ENCODE measurements around the gene RBM3.

Gene RBM3

DNA sequence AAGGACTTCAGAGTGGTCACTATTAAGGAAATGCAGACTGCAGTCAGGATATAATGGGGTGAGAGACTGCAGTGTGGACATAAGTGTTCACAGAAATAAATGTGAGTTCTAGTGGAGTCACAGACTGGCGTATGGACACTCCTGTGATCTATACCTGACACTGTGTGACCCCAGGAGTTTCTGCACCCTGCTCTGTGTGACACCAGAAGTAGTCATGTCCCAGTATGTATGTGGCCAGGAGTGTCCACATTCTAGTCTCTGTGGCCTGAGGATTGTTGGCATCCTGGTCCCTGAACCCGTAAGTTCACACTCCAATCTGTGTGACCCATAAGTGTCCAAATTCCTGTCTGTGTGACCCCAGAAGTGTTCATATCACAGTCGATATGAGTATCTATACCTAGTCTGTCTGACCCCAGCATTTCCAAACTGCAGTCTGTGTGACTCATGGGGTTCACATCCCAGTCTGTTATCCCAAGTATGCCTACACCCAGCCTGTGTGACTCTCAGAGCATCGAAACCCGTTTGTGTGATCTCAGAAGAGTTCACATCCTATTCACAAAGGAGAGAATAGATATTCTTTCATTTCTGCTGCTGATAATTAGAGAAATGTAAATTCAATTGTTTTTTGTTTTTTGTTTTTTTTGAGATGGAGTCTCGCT, 39.3 kb downstream of the RBM3 start:
- no peak for DNase-seq (ENCODE audit: low read depth)
- TF ChIP-seq POLR2A (IDR thresholded peaks at IDR 0.05; ENCODE audit: extremely low read depth, insufficient read length) (no peak), MYC (IDR thresholded peaks at IDR 0.05; ENCODE audit: low read depth, low read length) (no peak)
- TF ChIP-seq, protein P1, sequence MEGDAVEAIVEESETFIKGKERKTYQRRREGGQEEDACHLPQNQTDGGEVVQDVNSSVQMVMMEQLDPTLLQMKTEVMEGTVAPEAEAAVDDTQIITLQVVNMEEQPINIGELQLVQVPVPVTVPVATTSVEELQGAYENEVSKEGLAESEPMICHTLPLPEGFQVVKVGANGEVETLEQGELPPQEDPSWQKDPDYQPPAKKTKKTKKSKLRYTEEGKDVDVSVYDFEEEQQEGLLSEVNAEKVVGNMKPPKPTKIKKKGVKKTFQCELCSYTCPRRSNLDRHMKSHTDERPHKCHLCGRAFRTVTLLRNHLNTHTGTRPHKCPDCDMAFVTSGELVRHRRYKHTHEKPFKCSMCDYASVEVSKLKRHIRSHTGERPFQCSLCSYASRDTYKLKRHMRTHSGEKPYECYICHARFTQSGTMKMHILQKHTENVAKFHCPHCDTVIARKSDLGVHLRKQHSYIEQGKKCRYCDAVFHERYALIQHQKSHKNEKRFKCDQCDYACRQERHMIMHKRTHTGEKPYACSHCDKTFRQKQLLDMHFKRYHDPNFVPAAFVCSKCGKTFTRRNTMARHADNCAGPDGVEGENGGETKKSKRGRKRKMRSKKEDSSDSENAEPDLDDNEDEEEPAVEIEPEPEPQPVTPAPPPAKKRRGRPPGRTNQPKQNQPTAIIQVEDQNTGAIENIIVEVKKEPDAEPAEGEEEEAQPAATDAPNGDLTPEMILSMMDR (IDR thresholded peaks at IDR 0.05; ENCODE audit: low read depth, low read length) = no peak
- TF ChIP-seq, protein P2, sequence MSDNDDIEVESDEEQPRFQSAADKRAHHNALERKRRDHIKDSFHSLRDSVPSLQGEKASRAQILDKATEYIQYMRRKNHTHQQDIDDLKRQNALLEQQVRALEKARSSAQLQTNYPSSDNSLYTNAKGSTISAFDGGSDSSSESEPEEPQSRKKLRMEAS (IDR thresholded peaks at IDR 0.05; ENCODE audit: low read depth, low read length) = no peak
- H3K4me3 ChIP-seq (ENCODE audit: low read depth, low read length) = no peak overlapping the region

DNA sequence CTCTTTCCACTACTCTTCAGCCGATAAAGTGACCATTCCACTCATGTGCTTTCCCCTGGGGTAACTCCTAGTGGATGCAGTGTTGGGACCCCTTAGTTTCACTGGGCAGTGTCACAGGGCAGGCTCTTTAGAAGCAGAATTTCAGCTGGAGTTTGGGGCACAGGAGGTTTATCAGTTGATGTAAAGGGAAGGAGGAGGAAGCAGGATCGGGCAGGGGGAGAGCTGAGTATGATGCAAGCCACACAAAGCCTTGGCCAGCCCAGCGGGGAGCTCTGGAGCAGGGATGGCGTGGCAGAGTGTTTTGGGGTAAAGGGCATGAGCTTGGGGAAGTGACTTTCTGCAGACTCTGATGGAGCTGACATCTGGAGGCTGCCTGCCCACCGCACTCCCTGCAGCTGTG, 42.3 kb downstream of the RBM3 start:
- peak overlapping the region; percentile 6 for H3K4me3 ChIP-seq (ENCODE audit: low read depth, low read length)
- TF ChIP-seq, protein P1 (IDR thresholded peaks at IDR 0.05; ENCODE audit: low read depth, low read length) = no peak
- TF ChIP-seq, protein P2 (IDR thresholded peaks at IDR 0.05; ENCODE audit: low read depth, low read length) = no peak
- TF ChIP-seq POLR2A (IDR thresholded peaks at IDR 0.05; ENCODE audit: extremely low read depth, insufficient read length) = no peak
- no peak for TF ChIP-seq MYC (IDR thresholded peaks at IDR 0.05; ENCODE audit: low read depth, low read length)
- DNase-seq (ENCODE audit: low read depth) = peak; percentile 85

DNA sequence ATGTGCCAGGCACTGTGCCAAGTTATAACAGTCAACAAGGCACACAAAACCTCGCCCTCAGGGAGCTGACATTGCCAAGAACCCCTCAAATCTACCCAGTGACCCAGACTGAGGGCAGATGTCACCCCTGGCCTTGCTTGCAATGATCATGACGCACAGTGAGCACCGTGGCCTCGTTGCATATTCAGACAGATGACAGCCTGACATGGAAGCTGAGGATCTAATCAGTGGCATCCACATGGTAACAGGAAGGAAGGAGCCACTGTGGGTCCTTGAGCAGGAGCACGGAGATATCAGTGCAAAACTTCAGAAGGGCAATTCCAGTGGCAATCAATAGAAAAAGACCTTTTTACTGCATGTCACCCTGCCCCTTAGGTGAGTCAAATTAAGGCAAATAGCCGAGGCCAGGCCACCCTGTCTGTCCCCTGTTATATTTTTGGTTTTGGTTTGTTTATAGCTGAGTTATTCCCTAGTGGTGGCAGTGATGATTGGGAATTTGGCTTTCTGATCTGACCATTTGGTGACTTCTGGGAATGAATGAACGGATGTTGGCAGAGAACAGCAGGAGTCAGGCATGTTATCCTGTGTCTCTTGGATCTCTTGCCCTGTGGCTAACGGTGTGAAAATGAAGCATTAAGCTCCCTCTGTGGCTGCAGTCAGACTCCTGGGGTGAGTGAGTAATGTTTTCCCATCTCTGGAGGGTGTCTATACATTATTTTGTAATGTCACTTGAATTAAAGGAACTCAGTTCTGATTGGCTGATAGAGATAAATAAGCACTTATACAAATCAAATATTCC, 43.5 kb downstream of the RBM3 start:
- DNase-seq (ENCODE audit: low read depth) = peak; percentile 41
- H3K4me3 ChIP-seq (ENCODE audit: low read depth, low read length) = no peak overlapping the region
- TF ChIP-seq, protein P2 (IDR thresholded peaks at IDR 0.05; ENCODE audit: low read depth, low read length) = no peak
- TF ChIP-seq MYC (IDR thresholded peaks at IDR 0.05; ENCODE audit: low read depth, low read length) (no peak), POLR2A (IDR thresholded peaks at IDR 0.05; ENCODE audit: extremely low read depth, insufficient read length) (no peak)
- TF ChIP-seq, protein P1 (IDR thresholded peaks at IDR 0.05; ENCODE audit: low read depth, low read length) = no peak

DNA sequence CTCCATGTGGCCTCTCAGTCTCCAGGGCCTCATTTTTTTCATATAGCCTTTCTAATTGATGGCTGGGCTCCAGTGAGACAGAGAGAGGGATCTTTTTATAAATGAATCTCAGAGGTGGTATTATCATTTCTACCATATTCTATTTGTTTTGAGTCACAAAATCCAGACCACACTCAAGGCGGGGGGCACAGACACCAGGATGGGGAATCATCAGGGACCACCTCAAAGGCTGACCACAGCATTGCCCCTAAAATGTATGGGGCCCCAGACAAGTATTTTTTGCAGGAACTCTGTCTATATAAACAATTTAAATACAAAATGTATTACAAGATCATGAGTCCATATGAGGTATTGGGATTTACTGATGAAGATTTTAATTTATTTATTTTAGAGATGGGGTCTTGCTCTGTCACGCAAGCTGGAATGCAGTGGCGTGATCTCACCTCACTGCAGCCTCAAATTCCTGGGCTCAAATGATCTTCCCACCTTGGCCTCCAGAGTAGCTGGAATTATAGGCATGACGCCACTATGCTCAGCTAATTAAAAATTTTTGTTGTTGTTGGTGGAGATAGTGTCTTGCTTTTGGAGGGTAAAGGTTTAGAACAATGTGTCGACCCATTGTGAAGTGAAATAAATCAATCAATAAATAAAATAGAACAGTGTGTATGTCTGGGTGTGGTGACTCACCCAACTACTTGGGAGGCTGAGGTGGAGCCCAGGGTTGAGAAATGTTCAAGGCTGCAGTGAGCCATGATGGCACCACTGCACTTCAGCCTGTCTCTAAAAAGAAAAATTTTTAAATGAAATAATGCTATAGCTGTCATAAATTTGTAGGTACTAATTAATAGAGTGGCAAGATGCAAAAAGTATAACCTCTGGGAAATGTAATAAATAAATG, 52.4 kb downstream of the RBM3 start:
- no peak overlapping the region for H3K4me3 ChIP-seq (ENCODE audit: low read depth, low read length)
- DNase-seq (ENCODE audit: low read depth) = peak; percentile 18
- TF ChIP-seq MYC (IDR thresholded peaks at IDR 0.05; ENCODE audit: low read depth, low read length) = no peak
- TF ChIP-seq, protein P2 (IDR thresholded peaks at IDR 0.05; ENCODE audit: low read depth, low read length) = no peak
- TF ChIP-seq, protein P1 (IDR thresholded peaks at IDR 0.05; ENCODE audit: low read depth, low read length) = no peak

All from NB4 (cell line).